Amniotic stem cell (primary cell): ENCODE results near the gene SETD9.

ENCODE experiments used
- DNase-seq: peaks from one replicate; lab custom pipeline; 2025; lab: John Stamatoyannopoulos, UW

Gene SETD9

GRCh38 chr5:56909294-56910209 lies at the start of gene SETD9:
Gene SETD9 (plus strand): TSS chr5:56909596. CDS start chr5:56909646, 50 bp downstream.
- DNase-seq, result peak; percentile 92

GRCh38 chr5:56861893-56862485 lies 47.4 kb upstream of the SETD9 start:
- no peak for DNase-seq

- no peak for DNase-seq
Observed at GRCh38 chr5:56862909-56863308, 46.5 kb upstream of the SETD9 start.

- DNase-seq, result no peak
Observed at GRCh38 chr5:56871777-56872176, 37.6 kb upstream of the SETD9 start.

- no peak for DNase-seq
Observed at GRCh38 chr5:56873056-56873455, 36.3 kb upstream of the SETD9 start.

GRCh38 chr5:56876327-56876726 lies 33.1 kb upstream of the SETD9 start:
- DNase-seq, result no peak

GRCh38 chr5:56881571-56881970 lies 27.8 kb upstream of the SETD9 start:
- no peak for DNase-seq

- DNase-seq, result no peak
Observed at GRCh38 chr5:56893251-56893951, 16.0 kb upstream of the SETD9 start.

GRCh38 chr5:56896763-56897162 lies 12.6 kb upstream of the SETD9 start:
- no peak for DNase-seq

GRCh38 chr5:56898213-56898612 lies 11.2 kb upstream of the SETD9 start:
- DNase-seq, result no peak

- DNase-seq, result no peak
Observed at GRCh38 chr5:56900395-56900794, 9.0 kb upstream of the SETD9 start.

GRCh38 chr5:56900858-56901578 lies 8.4 kb upstream of the SETD9 start:
- DNase-seq, result peak; percentile 2

- no peak for DNase-seq
Observed at GRCh38 chr5:56908942-56909293, 478 bp upstream of the SETD9 start.

GRCh38 chr5:56910210-56910965 lies 992 bp downstream of the SETD9 start:
- DNase-seq, result peak; percentile 53

- DNase-seq, result no peak
Observed at GRCh38 chr5:56913766-56914165, 4.4 kb downstream of the SETD9 start.

GRCh38 chr5:56914678-56915077 lies 5.3 kb downstream of the SETD9 start:
- no peak for DNase-seq

GRCh38 chr5:56917534-56917933 lies 8.1 kb downstream of the SETD9 start:
- DNase-seq, result no peak

GRCh38 chr5:56918054-56918453 lies 8.7 kb downstream of the SETD9 start:
- no peak for DNase-seq

- no peak for DNase-seq
Observed at GRCh38 chr5:56919942-56920662, 10.7 kb downstream of the SETD9 start.

- no peak for DNase-seq
Observed at GRCh38 chr5:56922922-56923321, 13.5 kb downstream of the SETD9 start.

GRCh38 chr5:56934325-56934724 lies 24.9 kb downstream of the SETD9 start:
- DNase-seq, result no peak
